Astrocyte of the spinal cord (primary cell): ENCODE data around the gene RPGRIP1.

Experiments
- DNase-seq: peaks from one replicate; pipeline ENCODE4 v3.0.0; 2011; ENCODE audit warnings: low read depth, low spot score
- H3K4me3 ChIP-seq: 2 replicates; pipeline ENCODE4 v1.5.1; 2011; ENCODE audit warnings: low read depth, mild to moderate bottlenecking, low read length, moderate library complexity
- in situ Hi-C: cut with HindIII; loops from 2 replicates; pipeline ENCODE4 v1.10.0; 2017; ENCODE audit warnings: low sequenced_read_pairs
- TF ChIP-seq, protein P1 (sequence below): IDR thresholded peaks from 2 replicates; pipeline ENCODE4 v1.5.1; 2012; ENCODE audit warnings: low read depth, mild to moderate bottlenecking, low read length, inconsistent platforms

The RPGRIP1 gene

DNA sequence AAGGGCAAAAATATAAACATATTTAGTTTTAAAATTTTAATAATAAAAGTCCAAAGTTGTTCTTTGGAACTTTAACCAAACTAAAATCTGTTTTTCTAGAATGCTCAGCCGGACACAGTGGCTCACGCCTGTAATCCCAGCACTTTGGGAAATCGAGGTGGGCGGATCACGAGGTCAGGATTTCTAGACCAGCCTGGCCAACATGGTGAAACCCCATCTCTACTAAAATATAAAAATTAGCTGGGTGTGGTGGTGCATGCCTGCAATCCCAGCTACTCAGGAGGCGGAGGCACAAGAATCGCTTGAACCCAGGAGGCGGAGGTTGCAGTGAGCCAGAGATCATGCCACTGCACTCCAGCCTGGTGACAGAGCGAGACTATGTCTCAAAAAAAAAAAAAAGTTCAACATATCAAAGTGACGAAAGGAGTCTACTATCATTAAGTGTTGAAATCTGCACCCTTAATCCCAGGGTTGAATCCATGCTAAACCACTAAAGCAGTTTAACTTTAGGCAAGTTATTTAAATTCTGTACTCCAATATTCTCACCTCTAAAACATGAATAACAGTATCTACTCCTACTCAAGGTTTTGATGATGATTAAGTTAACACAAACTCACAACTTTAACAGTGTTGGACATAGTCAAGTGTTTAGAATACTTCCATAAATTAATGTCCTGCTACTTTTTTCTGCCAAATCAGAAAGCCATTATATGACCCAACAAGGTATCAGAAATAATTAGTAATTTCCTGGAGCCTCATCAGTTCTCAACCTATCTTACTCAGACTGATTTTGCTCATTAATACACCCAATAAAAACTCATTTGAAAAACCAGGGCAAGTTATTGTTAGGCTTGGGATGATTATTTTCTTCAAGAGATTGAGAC, 21.6 kb upstream of the RPGRIP1 start:
- TF ChIP-seq, protein P1, sequence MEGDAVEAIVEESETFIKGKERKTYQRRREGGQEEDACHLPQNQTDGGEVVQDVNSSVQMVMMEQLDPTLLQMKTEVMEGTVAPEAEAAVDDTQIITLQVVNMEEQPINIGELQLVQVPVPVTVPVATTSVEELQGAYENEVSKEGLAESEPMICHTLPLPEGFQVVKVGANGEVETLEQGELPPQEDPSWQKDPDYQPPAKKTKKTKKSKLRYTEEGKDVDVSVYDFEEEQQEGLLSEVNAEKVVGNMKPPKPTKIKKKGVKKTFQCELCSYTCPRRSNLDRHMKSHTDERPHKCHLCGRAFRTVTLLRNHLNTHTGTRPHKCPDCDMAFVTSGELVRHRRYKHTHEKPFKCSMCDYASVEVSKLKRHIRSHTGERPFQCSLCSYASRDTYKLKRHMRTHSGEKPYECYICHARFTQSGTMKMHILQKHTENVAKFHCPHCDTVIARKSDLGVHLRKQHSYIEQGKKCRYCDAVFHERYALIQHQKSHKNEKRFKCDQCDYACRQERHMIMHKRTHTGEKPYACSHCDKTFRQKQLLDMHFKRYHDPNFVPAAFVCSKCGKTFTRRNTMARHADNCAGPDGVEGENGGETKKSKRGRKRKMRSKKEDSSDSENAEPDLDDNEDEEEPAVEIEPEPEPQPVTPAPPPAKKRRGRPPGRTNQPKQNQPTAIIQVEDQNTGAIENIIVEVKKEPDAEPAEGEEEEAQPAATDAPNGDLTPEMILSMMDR, result no peak
- DNase-seq, result no peak
- in situ Hi-C loops, result no loop called here
- H3K4me3 ChIP-seq, result no peak overlapping the region

DNA sequence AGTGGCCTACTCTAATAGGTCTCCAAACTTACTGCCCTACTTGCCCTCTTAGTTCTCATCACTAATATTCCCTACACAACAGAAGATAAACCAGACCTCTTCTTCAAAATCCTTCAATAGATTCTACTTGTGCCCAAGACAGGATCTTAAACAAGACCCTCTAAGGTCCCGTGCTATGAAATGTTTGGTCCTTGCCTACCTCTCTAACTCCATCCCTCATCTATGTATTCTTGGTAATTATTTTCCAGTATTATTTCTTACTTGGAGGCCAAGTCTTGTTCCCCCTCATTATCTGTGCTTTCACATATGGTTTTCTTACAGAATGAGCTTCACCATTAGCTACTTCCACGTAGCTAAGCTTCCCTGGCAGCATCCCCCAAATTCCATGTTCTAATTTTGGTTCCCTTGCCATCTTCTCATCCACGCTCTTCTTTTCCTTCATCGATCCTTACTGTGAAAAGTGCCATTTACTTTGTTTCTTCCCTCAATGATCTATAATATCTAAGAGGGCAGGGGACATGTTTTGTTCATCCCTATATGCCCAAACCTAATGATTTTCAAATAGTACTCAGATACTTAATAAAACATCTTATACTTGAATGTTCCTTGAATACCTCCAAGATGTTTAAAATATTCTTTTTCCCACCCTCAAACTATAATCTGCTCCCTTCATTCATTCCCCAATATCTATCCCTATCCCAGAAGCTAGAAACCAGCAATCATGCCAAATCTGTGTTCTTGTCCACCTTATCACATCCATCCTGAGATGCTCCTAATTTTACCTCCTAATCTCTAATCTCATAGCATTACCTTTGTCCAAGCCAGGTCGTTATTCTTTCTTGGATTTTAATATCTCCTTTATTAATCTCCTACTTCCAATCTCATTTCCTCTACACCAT, 20.7 kb upstream of the RPGRIP1 start:
- TF ChIP-seq, protein P1, result no peak
- no peak overlapping the region for H3K4me3 ChIP-seq
- DNase-seq, result no peak
- in situ Hi-C loops, result no loop called here

DNA sequence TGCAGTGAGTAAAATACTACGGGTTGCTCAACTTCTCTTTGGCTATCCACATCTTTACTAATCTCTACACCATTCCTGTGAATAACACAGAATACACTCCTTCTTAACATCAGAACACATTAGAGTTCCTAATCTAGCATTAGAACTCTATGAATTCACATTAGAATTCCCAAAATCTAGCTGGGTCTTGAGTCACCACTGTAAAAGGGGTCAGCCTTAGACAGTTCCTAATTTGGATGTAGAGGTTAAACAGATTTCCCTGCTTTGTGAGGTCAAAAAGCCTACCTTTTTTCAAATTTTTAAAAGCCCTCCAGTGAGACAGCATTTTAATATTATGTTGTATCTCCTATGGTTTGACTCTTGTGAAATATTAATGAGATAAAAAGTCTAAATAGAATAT, 18.1 kb upstream of the RPGRIP1 start:
- in situ Hi-C loops, result no loop called here
- DNase-seq, result no peak
- no peak overlapping the region for H3K4me3 ChIP-seq
- TF ChIP-seq, protein P1, result no peak

DNA sequence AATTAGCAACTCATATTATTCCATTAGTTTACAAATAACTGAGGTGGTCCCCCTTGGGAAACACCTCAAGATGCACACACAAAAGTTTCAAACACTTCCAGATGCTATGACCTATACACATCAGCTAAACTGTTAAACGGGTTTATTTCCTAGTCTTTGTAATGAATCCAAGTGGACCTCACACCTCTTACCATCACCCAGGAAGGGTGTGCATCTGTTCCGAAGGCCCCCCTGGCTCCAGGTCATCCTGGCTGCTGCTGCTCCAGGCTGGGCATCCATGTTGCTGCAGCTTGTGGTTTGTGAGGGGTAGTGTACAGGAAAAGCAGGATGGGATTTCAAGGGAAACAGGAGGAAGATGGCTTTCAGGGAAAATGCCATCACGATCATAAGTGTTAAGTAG, 17.5 kb upstream of the RPGRIP1 start:
- DNase-seq, result no peak
- H3K4me3 ChIP-seq, result no peak overlapping the region
- TF ChIP-seq, protein P1, result no peak
- in situ Hi-C loops, result no loop called here

DNA sequence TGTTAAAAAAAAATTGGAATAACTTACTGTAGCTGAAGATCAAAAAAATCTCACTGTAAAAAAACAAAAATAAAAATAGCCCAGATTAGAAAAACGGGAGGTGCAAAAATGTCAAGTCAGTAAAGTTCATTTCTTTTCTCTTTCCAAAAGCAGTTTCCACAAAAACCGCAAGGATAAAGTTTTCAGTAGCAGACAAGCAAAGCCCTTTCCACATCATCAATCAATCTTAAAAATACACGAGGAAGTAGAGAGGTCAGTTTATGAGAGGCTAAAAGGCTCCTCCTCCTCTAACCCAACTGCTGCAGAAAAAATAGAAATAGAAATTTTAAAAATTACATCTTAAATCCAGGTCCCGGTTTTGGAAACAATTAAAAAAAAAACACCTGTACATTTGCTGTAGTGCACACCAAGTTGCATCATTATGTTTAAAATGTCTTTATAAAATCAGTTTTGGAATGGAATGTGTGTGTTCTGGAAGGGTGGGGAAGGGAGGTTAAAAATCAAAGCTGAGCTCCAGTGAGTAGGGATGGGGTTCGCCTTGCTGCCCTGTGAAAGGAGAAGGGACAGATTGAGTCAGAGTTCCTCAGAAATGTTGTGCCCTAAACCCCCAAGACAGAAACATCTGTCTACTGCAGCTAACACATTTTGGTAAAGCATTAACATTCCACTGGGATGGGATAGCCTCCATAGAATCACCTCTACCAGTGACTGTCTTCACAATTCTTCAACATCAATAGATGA, 16.4 kb upstream of the RPGRIP1 start:
- in situ Hi-C loops, result no loop called here
- no peak overlapping the region for H3K4me3 ChIP-seq
- TF ChIP-seq, protein P1, result no peak
- DNase-seq, result no peak
